ENCODE measurements around the gene TPGS1.

DNA sequence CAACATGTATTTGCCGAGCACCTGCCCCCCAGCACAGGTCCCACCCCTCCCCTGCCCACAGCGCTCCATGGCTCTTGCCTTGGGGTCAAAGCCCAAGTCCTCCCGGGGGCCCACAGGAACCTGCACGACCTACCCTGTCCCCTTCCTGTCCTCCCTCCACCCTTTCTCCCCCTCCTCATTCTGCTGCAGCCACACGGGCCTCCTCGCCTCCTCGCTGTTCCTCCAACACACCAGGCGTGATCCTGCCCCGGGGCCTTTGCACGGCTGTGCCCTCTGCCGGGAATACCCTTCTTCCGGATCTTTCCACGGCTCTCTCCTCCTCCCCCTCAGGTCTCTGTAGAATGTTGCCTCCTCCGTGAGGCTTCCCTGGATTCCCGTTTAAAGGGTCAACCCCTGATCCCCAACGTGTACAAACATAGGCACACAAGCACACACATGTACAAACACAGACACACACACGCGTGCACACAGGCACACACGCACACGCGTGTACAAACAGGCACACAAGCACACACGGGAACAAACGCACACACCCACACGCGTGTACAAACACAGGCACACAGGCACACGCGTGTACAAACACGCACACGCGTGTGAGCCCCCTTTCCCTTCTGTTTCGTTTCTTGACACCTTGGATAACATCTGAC, 8.2 kb upstream of the TPGS1 start:
- TF ChIP-seq CTCF (IDR thresholded peaks at IDR 0.05), result no peak
- no peak for TF ChIP-seq POLR2AphosphoS5 (IDR thresholded peaks at IDR 0.05)
- TF ChIP-seq POLR2A (IDR thresholded peaks at IDR 0.05), result no peak

Measured in breast epithelium (tissue), 3 donors.